ENCODE data around the gene COA5. TPM values are rescaled to one million over a fixed set of nuclear protein-coding genes. Genes with fewer than 3 reads are reported as not detected.

COA5 gene
- total RNA-seq, 1 donor from 2014 or later = 26.6 TPM

DNA sequence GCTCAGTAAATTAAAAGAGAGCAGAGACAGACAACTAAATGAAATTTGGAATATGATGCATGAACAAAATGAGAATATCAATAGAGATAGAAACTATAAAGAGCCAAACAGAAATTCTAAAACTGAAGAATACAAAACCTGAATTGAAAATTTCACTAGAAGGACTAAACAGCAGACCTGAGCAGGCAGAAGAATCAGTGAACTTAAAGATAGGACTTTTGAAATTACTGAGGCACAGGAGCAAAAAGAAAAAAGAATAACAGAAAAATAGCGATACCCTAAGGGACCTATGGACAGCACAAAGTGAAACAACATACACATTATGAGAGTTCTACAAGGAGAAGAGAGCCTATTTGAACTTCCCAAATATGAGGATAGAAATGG lies 41.7 kb upstream of the COA5 start:
- Histone ChIP-seq H3K4me3 (no peak overlapping the region), H3K27me3 (no peaks in the 10 kb centered on the region)
- intact Hi-C loops (cut with DNase I) = loop anchor here (2.0 kb wide), 1 partner anchor 183 kb away; no protein-coding TSS in a partner anchor

DNA sequence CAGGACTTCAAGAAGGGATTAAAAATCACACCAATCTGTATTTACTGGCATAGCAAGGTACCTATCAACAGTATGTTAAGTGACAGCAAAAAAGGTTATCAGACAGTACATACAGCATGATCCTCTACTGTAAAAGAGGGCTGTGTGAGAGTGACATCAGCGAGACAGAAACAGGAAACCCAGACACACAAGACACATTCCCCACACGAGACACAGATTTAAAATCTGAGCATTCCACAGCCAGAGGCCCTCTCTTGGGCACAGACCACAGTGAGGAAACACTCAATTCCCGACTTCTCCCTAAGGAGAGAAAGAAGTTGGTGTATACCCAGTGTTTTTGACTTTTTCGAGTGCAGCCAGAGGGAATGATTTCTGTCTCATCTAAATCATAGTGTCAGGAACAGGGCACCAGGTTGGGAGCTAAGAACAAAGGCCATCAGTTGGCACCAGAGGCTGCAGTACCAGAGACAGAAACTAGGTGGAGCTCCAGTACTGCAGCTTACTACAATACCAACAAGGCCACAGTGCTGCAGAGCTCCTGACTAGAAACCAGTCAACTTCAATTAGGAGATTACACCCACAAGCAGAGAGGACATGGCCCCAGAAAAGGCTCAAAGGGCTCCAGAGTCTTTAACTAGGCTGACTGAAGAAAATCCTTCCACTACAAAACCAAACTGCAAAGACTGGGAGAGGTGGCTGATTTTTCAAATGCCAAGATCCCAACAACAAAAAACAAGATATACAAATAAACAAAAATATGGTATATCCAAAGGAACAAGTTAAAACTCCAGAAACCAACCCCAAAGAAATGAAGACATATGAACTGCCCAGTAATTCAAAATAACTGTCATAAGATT lies 41.1 kb upstream of the COA5 start:
- peak; percentile 99 for TF ChIP-seq CTCF (IDR thresholded peaks at IDR 0.05)
- Histone ChIP-seq H3K4me3 (no peak overlapping the region), H3K9me3 (no peaks in the 10 kb centered on the region), H3K36me3 (peaks cover 32% of the 10 kb centered on the region), H3K27me3 (no peaks in the 10 kb centered on the region), H3K27ac (no peak overlapping the region), H3K4me1 (no peaks in the 10 kb centered on the region)
- ATAC-seq (peak; percentile 100), DNase-seq (no peak)
- intact Hi-C loops (cut with DNase I) = no loop called here

More for the DNA sequence above, 41.7 kb upstream of the COA5 start:
- Histone ChIP-seq H3K36me3 (peaks cover 25% of the 10 kb centered on the region), H3K9me3 (no peaks in the 10 kb centered on the region), H3K4me1 (no peaks in the 10 kb centered on the region), H3K27ac (no peak overlapping the region)
- no peak for ATAC-seq
- no peak for TF ChIP-seq CTCF (IDR thresholded peaks at IDR 0.05)
- no peak for DNase-seq

- no peak for TF ChIP-seq CTCF (IDR thresholded peaks at IDR 0.05)
- H3K27ac ChIP-seq = no peak overlapping the region
- no peaks in the 10 kb centered on the region for H3K9me3 ChIP-seq
- no peak overlapping the region for H3K4me3 ChIP-seq
- H3K36me3 ChIP-seq = peaks cover 36% of the 10 kb centered on the region
- H3K4me1 ChIP-seq = no peaks in the 10 kb centered on the region
- DNase-seq = no peak
- no peaks in the 10 kb centered on the region for H3K27me3 ChIP-seq
- intact Hi-C loops (cut with DNase I) = no loop called here
- no peak for ATAC-seq
Observed at GRCh38 chr2:98648451-98648850, 40.1 kb upstream of the COA5 start.

DNA sequence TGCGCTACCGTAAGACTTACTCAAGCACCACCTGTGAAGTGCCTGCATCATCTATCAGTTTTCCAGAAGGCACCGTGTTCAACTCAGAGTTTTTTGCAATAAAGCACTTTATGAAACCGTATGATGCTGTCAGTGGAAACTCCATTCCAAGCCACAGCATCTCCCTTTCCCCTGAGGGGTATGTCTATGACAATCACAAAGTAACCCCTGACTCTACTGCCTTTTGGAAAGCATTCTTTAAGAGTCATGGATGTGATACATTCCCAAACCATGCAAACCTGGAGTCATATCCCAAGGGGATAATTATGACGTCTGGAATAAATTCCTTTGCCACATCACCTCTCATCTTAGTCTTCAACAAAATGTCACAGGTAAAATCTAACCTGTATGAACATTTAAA lies 39.3 kb upstream of the COA5 start:
- no peak for TF ChIP-seq CTCF (IDR thresholded peaks at IDR 0.05)
- ATAC-seq (no peak), DNase-seq (no peak)
- H3K27me3 ChIP-seq = no peaks in the 10 kb centered on the region
- no peaks in the 10 kb centered on the region for H3K4me1 ChIP-seq
- H3K27ac ChIP-seq = no peak overlapping the region
- H3K9me3 ChIP-seq = no peaks in the 10 kb centered on the region
- H3K36me3 ChIP-seq = peaks cover 44% of the 10 kb centered on the region
- intact Hi-C loops (cut with DNase I) = no loop called here
- H3K4me3 ChIP-seq = no peak overlapping the region

DNA sequence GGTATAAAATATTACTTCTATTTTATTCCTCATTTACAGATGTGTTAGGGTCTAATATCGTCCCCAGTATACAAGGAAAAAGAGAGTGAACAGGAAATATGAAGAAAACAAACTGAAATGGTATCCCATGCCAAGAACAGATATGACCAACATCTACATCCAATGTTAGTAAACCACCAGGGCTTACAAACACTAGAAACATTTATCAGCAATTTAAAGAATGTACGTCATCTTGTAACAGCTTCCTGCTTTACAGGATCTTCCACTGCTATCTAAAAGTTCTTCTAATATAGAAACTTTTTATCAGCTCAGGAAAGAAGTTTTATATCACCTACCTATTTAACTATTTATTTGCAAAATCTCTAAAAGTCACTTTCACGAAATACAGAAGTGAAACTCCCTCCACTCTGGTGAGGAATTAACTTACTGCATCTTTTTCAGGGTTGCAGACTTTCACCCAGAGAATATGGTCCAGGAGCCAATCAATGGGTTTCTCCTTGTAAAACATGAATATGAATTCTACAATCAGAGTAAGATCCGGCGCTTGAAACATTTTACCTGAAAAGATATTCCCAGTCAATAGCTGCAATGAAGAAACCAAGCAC lies 35.3 kb upstream of the COA5 start:
- DNase-seq (no peak), ATAC-seq (no peak)
- intact Hi-C loops (cut with DNase I) = no loop called here
- Histone ChIP-seq H3K4me1 (no peaks in the 10 kb centered on the region), H3K4me3 (no peak overlapping the region), H3K27me3 (no peaks in the 10 kb centered on the region), H3K9me3 (no peaks in the 10 kb centered on the region), H3K27ac (no peak overlapping the region), H3K36me3 (peaks cover 64% of the 10 kb centered on the region)
- TF ChIP-seq CTCF (IDR thresholded peaks at IDR 0.05) = no peak
